ENCODE data around the gene RBPJL. TPM values are rescaled to one million over a fixed set of nuclear protein-coding genes. Genes with fewer than 3 reads are reported as not detected.

RBPJL gene
- total and polyA plus RNA-seq, 2 of the 8 experiments (the other 6 are each of a cell fraction or from before 2014, with no cell fraction given), result 0.67 to 1.3 TPM

DNA sequence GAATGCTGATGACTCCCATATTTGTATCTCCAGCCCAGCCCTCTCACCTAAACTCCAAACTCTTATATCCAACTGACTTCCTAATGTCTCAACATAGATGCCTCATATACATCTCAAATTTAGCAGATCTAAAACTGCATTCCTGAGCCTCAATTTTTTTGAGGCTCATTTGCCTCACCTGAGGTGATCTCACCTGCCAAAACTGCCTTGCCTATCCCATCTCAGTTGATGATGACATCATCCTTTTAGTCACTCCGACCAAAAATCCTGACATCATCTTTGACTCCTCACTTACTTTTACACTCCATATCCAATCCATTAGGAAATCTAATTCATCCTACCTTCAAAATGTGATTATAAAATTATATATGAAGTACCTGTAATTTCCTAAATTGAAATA is 26.6 kb upstream of the RBPJL start:
- H3K27me3 ChIP-seq (replicated peaks in 1 of 4; ENCODE audit: control insufficient read depth in 3 of 4, extremely low read depth in 1 of 4, insufficient read depth in 3 of 4, low read length in 3 of 4), result no peaks in the 10 kb centered on the region
- no peak overlapping the region for H3K18ac ChIP-seq (ENCODE audit: extremely low read depth, low read length)
- H2BK120ac ChIP-seq (replicated peaks; ENCODE audit: low read depth, low read length), result no peak overlapping the region
- no peak overlapping the region for H4K8ac ChIP-seq (ENCODE audit: extremely low read depth, insufficient read depth, low read length)
- H4K5ac ChIP-seq (ENCODE audit: insufficient read length, low read depth, low read length), result no peak overlapping the region
- TF ChIP-seq CBX5 (IDR thresholded peaks at IDR 0.05; ENCODE audit: low read depth, low read length), result no peak
- no peak overlapping the region for H3K9ac ChIP-seq (replicated peaks in 1 of 4; ENCODE audit: extremely low read depth in 1 of 4, low read depth in 3 of 4, low read length in 3 of 4)
- H3K14ac ChIP-seq (ENCODE audit: insufficient read length), result no peak overlapping the region
- H3K23me2 ChIP-seq (ENCODE audit: low read depth, low read length), result peaks cover 4% of the 10 kb centered on the region; the same call in 1 of the 2 replicates
- no peaks in the 10 kb centered on the region for H3K36me3 ChIP-seq (ENCODE audit: control insufficient read depth in 2 of 4, insufficient read depth in 4 of 4, low read length in 3 of 4)
- DNase-seq (ENCODE audit: low read depth in 1 of 2, low spot score in 2 of 2), result no peak
- no peak overlapping the region for H3K4me3 ChIP-seq (ENCODE audit: extremely low read depth in 1 of 4, insufficient read depth in 2 of 4, low read depth in 3 of 4, low read length in 4 of 4)
- no peaks in the 10 kb centered on the region for H3K9me3 ChIP-seq (ENCODE audit: insufficient read depth in 2 of 2, low read depth in 1 of 2, low read length in 1 of 2)
- H2BK5ac ChIP-seq (ENCODE audit: low read depth, low read length), result no peak overlapping the region
- H3K79me1 ChIP-seq (ENCODE audit: low read depth, low read length), result no peaks in the 10 kb centered on the region
- no peaks in the 10 kb centered on the region for H3K79me2 ChIP-seq (ENCODE audit: control insufficient read depth in 1 of 2, insufficient read depth in 2 of 2, low read length in 2 of 2)
- no peak overlapping the region for H2BK12ac ChIP-seq (ENCODE audit: low read depth, low read length)
- H3K27ac ChIP-seq (ENCODE audit: low read depth, low read length), result no peak overlapping the region
- H2BK20ac ChIP-seq (ENCODE audit: low read length), result no peak overlapping the region
- ChIA-PET POLR2A (ENCODE audit: partially characterized antibody) (interaction anchor here (1.7 kb wide), 1 partner anchor 13 kb away, joined by 5 read pairs; no protein-coding TSS in a partner anchor), CTCF (ENCODE audit: partially characterized antibody) (interaction anchor here (0.6 to 5.5 kb wide), 2 partner anchors 13 to 1303 kb away, joined by 3 to 49 read pairs; no protein-coding TSS in a partner anchor)
- no peak overlapping the region for H2AK5ac ChIP-seq (ENCODE audit: low read depth, low read length)
- WGBS, 2 experiments (ENCODE audit: extremely low coverage in 1 of 2, insufficient coverage in 1 of 2, insufficient read length in 1 of 2, insufficient replicate concordance in 2 of 2, low coverage in 1 of 2, low lambda C conversion rate in 2 of 2, missing lambda C conversion rate in 1 of 2), result 94% methylated on average over 1 of the region's 1 CpG; no CpG with 5 or more reads in 1 of the 2 experiments
- no peak overlapping the region for H3K56ac ChIP-seq (replicated peaks; ENCODE audit: insufficient read length, low read depth, low read length)
- H4K91ac ChIP-seq (replicated peaks; ENCODE audit: insufficient read length, low read length), result no peak overlapping the region
- no peaks in the 10 kb centered on the region for H4K20me1 ChIP-seq (replicated peaks in 1 of 2; ENCODE audit: control insufficient read depth in 1 of 2, insufficient read depth in 2 of 2, low read length in 2 of 2)
- no peaks in the 10 kb centered on the region for H3K4me1 ChIP-seq (replicated peaks in 1 of 4; ENCODE audit: control insufficient read depth in 3 of 4, insufficient read depth in 4 of 4, low read length in 3 of 4)
- H3K23ac ChIP-seq (ENCODE audit: insufficient read length), result no peak overlapping the region
- no peak overlapping the region for H2BK15ac ChIP-seq (ENCODE audit: low read length)
- no peak overlapping the region for H2AFZ ChIP-seq (ENCODE audit: low read length)
- no peak overlapping the region for H3K4me2 ChIP-seq (ENCODE audit: insufficient read depth in 1 of 2, low read depth in 2 of 2, low read length in 2 of 2)
- no peak for FAIRE-seq
- H3K4ac ChIP-seq (replicated peaks; ENCODE audit: insufficient read length, low read depth, low read length), result no peak overlapping the region
